ENCODE data around the gene DOCK10.
"Not testable (repeated sequence)": the region's sequence is repeated elsewhere in the genome, so short reads cannot be mapped to it uniquely, and the experiment has no call there.

The DOCK10 gene

GRCh38 chr2:225064362-225064761, 22.1 kb upstream of the DOCK10 start:
- Histone ChIP-seq H3K27me3 (replicated peaks; ENCODE audit: control insufficient read depth, insufficient read depth, low read length) (no peaks in the 10 kb centered on the region), H3K4me3 (replicated peaks; ENCODE audit: low read depth, low read length) (no peak overlapping the region), H3K36me3 (ENCODE audit: control insufficient read depth, insufficient read depth, low read length) (no peaks in the 10 kb centered on the region)
- TF ChIP-seq, protein P1, sequence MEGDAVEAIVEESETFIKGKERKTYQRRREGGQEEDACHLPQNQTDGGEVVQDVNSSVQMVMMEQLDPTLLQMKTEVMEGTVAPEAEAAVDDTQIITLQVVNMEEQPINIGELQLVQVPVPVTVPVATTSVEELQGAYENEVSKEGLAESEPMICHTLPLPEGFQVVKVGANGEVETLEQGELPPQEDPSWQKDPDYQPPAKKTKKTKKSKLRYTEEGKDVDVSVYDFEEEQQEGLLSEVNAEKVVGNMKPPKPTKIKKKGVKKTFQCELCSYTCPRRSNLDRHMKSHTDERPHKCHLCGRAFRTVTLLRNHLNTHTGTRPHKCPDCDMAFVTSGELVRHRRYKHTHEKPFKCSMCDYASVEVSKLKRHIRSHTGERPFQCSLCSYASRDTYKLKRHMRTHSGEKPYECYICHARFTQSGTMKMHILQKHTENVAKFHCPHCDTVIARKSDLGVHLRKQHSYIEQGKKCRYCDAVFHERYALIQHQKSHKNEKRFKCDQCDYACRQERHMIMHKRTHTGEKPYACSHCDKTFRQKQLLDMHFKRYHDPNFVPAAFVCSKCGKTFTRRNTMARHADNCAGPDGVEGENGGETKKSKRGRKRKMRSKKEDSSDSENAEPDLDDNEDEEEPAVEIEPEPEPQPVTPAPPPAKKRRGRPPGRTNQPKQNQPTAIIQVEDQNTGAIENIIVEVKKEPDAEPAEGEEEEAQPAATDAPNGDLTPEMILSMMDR (IDR thresholded peaks at IDR 0.05; ENCODE audit: insufficient read depth, low read length, poor library complexity, severe bottlenecking), result no peak
- no peak for DNase-seq (ENCODE audit: extremely low read depth, insufficient read length)

DNA sequence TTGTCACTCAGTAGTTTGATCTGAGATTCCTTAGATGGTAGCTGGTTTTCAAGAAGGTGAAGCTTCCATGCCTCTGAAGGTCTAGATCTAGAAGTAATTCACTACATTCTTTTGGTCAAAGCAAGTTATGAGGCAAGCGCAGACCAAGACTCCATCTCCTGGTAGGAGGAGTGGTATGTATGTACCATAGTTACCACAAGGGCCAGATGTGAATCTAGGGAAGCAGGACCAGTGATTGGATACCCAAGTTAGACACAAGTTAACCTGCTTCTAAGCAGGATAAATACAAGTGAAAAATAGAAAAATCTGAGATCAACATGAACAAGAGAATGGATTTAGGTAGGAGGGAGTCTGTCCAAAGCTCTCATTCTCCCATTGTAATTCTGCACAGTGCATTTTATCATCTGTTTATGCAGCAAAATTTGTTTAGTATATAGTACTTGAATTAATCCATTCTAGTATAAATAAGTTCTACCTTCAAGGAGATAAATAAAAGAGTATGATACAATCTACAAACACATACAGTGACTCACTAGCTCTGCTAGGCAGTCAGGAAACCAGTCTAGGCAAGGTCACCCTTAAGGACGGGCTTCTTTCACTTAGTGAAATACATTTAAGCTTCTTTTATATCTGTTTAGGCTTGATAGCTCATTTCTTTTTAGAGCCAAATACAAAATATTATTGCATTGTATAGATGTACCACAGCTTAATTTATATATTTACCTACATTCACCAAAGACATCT, 14.2 kb upstream of the DOCK10 start:
- TF ChIP-seq, protein P1 (IDR thresholded peaks at IDR 0.05; ENCODE audit: insufficient read depth, low read length, poor library complexity, severe bottlenecking), result no peak
- H3K4me3 ChIP-seq (replicated peaks; ENCODE audit: low read depth, low read length), result no peak overlapping the region
- no peaks in the 10 kb centered on the region for H3K27me3 ChIP-seq (replicated peaks; ENCODE audit: control insufficient read depth, insufficient read depth, low read length)
- H3K36me3 ChIP-seq (ENCODE audit: control insufficient read depth, insufficient read depth, low read length), result no peaks in the 10 kb centered on the region
- no peak for DNase-seq (ENCODE audit: extremely low read depth, insufficient read length)

DNA sequence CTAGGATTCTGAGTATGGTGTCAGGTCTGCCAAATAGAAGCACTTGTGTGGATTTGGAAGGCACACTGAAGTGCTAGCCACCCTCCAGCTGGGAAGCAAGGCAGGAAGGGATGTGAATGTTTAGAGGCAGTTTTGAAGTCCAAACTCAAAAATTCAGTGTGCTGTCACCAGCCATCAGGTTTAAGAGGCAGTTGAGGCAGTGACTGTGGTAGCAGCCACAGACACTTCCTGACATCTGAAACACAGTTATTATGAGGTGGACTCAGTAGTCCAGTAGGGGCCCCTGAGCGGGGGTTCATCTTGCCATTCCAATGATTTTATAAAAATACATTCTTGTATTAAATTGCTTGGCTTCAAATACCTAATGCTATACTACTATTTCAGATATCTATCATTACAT, 13.4 kb upstream of the DOCK10 start:
- no peaks in the 10 kb centered on the region for H3K27me3 ChIP-seq (replicated peaks; ENCODE audit: control insufficient read depth, insufficient read depth, low read length)
- no peak overlapping the region for H3K4me3 ChIP-seq (replicated peaks; ENCODE audit: low read depth, low read length)
- DNase-seq (ENCODE audit: extremely low read depth, insufficient read length), result no peak
- TF ChIP-seq, protein P1 (IDR thresholded peaks at IDR 0.05; ENCODE audit: insufficient read depth, low read length, poor library complexity, severe bottlenecking), result no peak
- H3K36me3 ChIP-seq (ENCODE audit: control insufficient read depth, insufficient read depth, low read length), result no peaks in the 10 kb centered on the region

GRCh38 chr2:225052703-225053102, 10.4 kb upstream of the DOCK10 start:
- H3K27me3 ChIP-seq (replicated peaks; ENCODE audit: control insufficient read depth, insufficient read depth, low read length), result no peaks in the 10 kb centered on the region
- no peak overlapping the region for H3K4me3 ChIP-seq (replicated peaks; ENCODE audit: low read depth, low read length)
- TF ChIP-seq, protein P1 (IDR thresholded peaks at IDR 0.05; ENCODE audit: insufficient read depth, low read length, poor library complexity, severe bottlenecking), result no peak
- DNase-seq (ENCODE audit: extremely low read depth, insufficient read length), result no peak
- no peaks in the 10 kb centered on the region for H3K36me3 ChIP-seq (ENCODE audit: control insufficient read depth, insufficient read depth, low read length)

DNA sequence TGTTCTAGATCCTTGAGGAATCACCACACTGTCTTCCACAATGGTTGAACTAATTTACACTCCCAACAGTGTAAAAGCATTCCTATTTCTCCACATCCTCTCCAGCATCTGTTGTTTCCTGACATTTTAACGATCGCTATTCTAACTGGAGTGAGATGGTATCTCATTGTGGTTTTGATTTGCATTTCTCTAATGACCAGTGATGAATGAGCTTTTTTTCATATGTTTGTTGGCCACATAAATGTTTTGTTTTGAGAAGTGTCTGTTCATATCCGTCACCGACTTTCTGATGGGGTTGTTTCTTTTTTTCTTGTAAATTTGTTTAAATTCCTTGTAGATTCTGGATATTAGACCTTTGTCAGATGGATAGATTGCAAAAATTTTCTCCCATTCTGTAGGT, 5.2 kb upstream of the DOCK10 start:
- not testable (repeated sequence) for H3K4me3 ChIP-seq (replicated peaks; ENCODE audit: low read depth, low read length); H3K27me3 ChIP-seq (replicated peaks; ENCODE audit: control insufficient read depth, insufficient read depth, low read length); H3K36me3 ChIP-seq (ENCODE audit: control insufficient read depth, insufficient read depth, low read length); DNase-seq (ENCODE audit: extremely low read depth, insufficient read length)

DNA sequence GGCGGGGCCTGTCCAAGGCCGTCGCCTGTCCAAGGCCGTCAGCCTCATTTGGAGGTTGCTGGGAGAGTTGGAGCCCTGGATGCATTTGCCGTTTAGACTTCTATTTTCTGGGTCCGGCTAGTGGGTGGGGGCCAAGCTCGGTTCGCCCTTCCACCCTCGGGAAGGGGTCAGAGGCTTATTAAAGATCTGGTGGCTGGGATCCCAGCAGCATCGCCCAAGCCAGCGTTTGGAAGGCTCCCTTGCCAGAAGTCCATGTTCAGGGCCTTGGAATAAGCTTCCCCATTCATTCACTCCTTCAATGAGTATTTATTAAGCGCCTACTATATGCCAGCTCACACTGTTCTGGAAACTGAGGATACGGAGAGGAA, 516 bp upstream of the DOCK10 start:
- Histone ChIP-seq H3K36me3 (ENCODE audit: control insufficient read depth, insufficient read depth, low read length) (no peaks in the 10 kb centered on the region), H3K27me3 (replicated peaks; ENCODE audit: control insufficient read depth, insufficient read depth, low read length) (no peaks in the 10 kb centered on the region), H3K4me3 (replicated peaks; ENCODE audit: low read depth, low read length) (peak overlapping the region; percentile 82)
- no peak for DNase-seq (ENCODE audit: extremely low read depth, insufficient read length)
- TF ChIP-seq, protein P1 (IDR thresholded peaks at IDR 0.05; ENCODE audit: insufficient read depth, low read length, poor library complexity, severe bottlenecking), result no peak
